Transverse colon (tissue), 4 donors: Measurements from ENCODE around the gene PIK3CD.

Experiments used
- CTCF ChIP-seq, 5 experiments: fragments of 200-600 bp in 3 of 5; fragments of 450-650 bp in 2 of 5; sonication (generic) in 3 of 5; IDR thresholded peaks; 1 replicate in 2 of 5; 2 replicates in 3 of 5; pipeline ENCODE4 v1.5.1; 2016 to 2017; ENCODE audit warnings: antibody characterized with exemption in 5 of 5, inconsistent platforms in 3 of 5, mild to moderate bottlenecking in 2 of 5, moderate library complexity in 1 of 5
- POLR2A ChIP-seq: fragments of 450-650 bp; IDR thresholded peaks from one replicate; pipeline ENCODE4 v1.6.1; 2016; ENCODE audit warnings: antibody characterized with exemption, mild to moderate bottlenecking, moderate library complexity
- POLR2AphosphoS5 ChIP-seq, 3 donors: sonication (generic); formaldehyde crosslinking; IDR thresholded peaks; one replicate each; pipeline ENCODE4 v1.6.1; 2016; ENCODE audit warnings: antibody characterized with exemption in 3 of 3

DNA sequence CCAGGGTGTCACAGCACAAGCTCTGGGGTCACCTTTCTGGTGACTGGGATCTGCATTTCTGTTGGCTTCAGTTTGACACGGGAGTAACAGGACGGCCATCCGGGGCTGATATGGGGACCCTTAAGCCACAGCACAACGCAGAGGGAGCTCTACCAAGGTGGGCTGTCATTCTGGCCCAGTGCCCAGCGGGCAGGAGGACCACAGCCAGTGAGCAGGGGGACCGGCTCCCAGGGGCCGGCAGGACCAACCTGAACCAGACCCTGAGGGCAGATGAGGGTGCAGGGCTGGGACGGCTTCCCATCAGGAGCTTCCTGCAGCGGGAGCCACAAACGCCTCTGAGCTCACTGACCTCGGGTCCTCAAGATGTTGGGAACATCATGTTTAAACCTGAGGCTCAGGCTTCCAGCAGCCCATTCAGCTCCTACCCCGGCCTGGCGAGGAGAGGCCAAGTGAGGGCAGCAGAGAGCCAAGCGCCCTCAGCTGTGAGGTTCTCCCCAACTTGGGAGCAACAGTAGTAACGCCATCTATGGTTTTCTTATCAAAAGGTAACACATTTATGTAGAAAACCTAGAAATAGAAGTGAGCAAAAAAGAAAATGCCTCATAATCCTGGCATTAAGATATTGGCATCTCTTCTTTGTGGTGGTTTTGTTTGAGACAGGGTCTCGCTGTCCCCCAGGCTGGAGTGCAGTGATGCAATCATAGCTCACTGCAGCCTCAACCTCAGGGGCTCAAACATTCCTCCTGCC, 36.0 kb upstream of the PIK3CD start:
- peak; percentile 29 to 44 (median 41) for TF ChIP-seq CTCF (IDR thresholded peaks at IDR 0.05)
- no peak for TF ChIP-seq POLR2AphosphoS5 (IDR thresholded peaks at IDR 0.05)
- no peak for TF ChIP-seq POLR2A
